Caco-2 (cell line): Measurements from ENCODE around the gene SCAPER. TPM values are rescaled to one million over a fixed set of nuclear protein-coding genes. Genes with fewer than 3 reads are reported as not detected.
A peak's percentile ranks its signal among the peaks of the same experiment; 100 is the strongest.

Source experiments
- BruUV-seq: library from RNA; stranded (reverse); fragments of 400-500 nt; replicated peaks from 2 replicates; lab custom pipeline; 2021; lab: Mats Ljungman, UMichigan
- CTCF ChIA-PET: fragments of 300-600 bp; sonication (Branson Sonifier 250); formaldehyde crosslinking; loops from one replicate; lab custom pipeline; 2022; ENCODE audit warnings: antibody characterized with exemption; lab: Charles Lee
- POLR2A ChIA-PET: fragments of 300-600 bp; sonication (Branson Sonifier 250); formaldehyde crosslinking; loops from one replicate; lab custom pipeline; 2022; ENCODE audit warnings: antibody characterized with exemption; lab: Charles Lee
- DNase-seq, 2 experiments: peaks; one replicate each; pipeline versions ENCODE4 v3.0.0 to v3.0.0-alpha.2; 2020 to 2022
- H3K27me3 ChIP-seq: replicated peaks from 2 replicates; pipeline ENCODE4 v1.6.0; 2011; ENCODE audit warnings: low read length; ENCODE audit not compliant: control insufficient read depth, insufficient read depth
- H3K36me3 ChIP-seq: 2 replicates; pipeline ENCODE4 v1.5.1; 2011; ENCODE audit warnings: low read length; ENCODE audit not compliant: control insufficient read depth, insufficient read depth
- H3K4me1 ChIP-seq: fragments of 250-450 bp; sonication (Bioruptor Pico); 2 replicates; pipeline ENCODE4 v1.5.1; 2020; ENCODE audit warnings: mild to moderate bottlenecking
- H3K4me3 ChIP-seq: 2 replicates; pipeline ENCODE4 v1.5.1; 2011; ENCODE audit warnings: low read depth, mild to moderate bottlenecking, control low read depth, low read length
- H3K9me3 ChIP-seq: fragments of 250-450 bp; sonication (Bioruptor Pico); 2 replicates; pipeline ENCODE4 v1.5.1; 2020; ENCODE audit warnings: mild to moderate bottlenecking, moderate library complexity
- H3K27ac Mint-ChIP-seq: one replicate; pipeline ENCODE4 v1.8.0; 2022; ENCODE audit warnings: mixed read lengths; ENCODE audit not compliant: unreplicated experiment
- H3K27me3 Mint-ChIP-seq: one replicate; pipeline ENCODE4 v1.8.0; 2022; ENCODE audit warnings: mixed read lengths; ENCODE audit not compliant: insufficient read depth, unreplicated experiment
- H3K36me3 Mint-ChIP-seq: one replicate; pipeline ENCODE4 v1.8.0; 2022; ENCODE audit warnings: mild to moderate bottlenecking, mixed read lengths; ENCODE audit not compliant: insufficient read depth, unreplicated experiment
- H3K4me1 Mint-ChIP-seq: one replicate; pipeline ENCODE4 v1.8.0; 2022; ENCODE audit warnings: low read depth, mixed read lengths; ENCODE audit not compliant: unreplicated experiment
- H3K4me3 Mint-ChIP-seq: one replicate; pipeline ENCODE4 v1.8.0; 2022; ENCODE audit warnings: mild to moderate bottlenecking, moderate library complexity, mixed read lengths; ENCODE audit not compliant: unreplicated experiment
- H3K9me3 Mint-ChIP-seq: one replicate; pipeline ENCODE4 v1.8.0; 2022; ENCODE audit warnings: mixed read lengths; ENCODE audit not compliant: unreplicated experiment
- CTCF ChIP-seq, 2 experiments: fragments of 200-600 bp in 1 of 2; IDR thresholded peaks; 1 replicate in 1 of 2; 2 replicates in 1 of 2; pipeline versions ENCODE4 v1.5.1 to v1.8.0; 2011 to 2022; ENCODE audit warnings: antibody characterized with exemption in 1 of 2, control low read depth in 1 of 2, inconsistent platforms in 1 of 2, low read depth in 1 of 2, low read length in 1 of 2, mild to moderate bottlenecking in 1 of 2, moderate library complexity in 1 of 2; ENCODE audit not compliant: insufficient read depth in 1 of 2, severe bottlenecking in 1 of 2, unreplicated experiment in 1 of 2
- intact Hi-C: fragments of 100-400 bp; cut with micrococcal nuclease; formaldehyde crosslinking; loops from one replicate; pipeline ENCODE4 v1.10.0; 2022; ENCODE audit not compliant: unreplicated experiment
- total RNA-seq: library from RNA; stranded (reverse); gene quantifications from 2 replicates; pipeline ENCODE4 v1.2.3, GENCODE V29; 2022

The SCAPER gene
- total RNA-seq, 1 experiment from 2014 or later = 24.6 TPM

- peak in 1 of 2 experiments; percentile 3 for DNase-seq
- no peak for TF ChIP-seq CTCF (IDR thresholded peaks at IDR 0.05; ENCODE audit: insufficient read depth in 1 of 2, low read depth in 1 of 2, low read length in 1 of 2, severe bottlenecking in 1 of 2, unreplicated experiment in 1 of 2)
- H3K9me3 ChIP-seq = no peaks in the 10 kb centered on the region
- BruUV-seq = no TSS peak
- H3K4me3 Mint-ChIP-seq = no peak overlapping the region
- H3K27ac Mint-ChIP-seq = no peak overlapping the region
- ChIA-PET POLR2A (no interaction called here), CTCF (no interaction called here)
- H3K27me3 Mint-ChIP-seq = no peaks in the 10 kb centered on the region
- H3K36me3 ChIP-seq = no peaks in the 10 kb centered on the region
- H3K4me1 ChIP-seq = peaks cover 12% of the 10 kb centered on the region
- H3K27me3 ChIP-seq = no peaks in the 10 kb centered on the region
- H3K36me3 Mint-ChIP-seq = peaks cover 6% of the 10 kb centered on the region
- intact Hi-C loops = no loop called here
- H3K4me3 ChIP-seq = no peak overlapping the region
- H3K9me3 Mint-ChIP-seq = no peaks in the 10 kb centered on the region
- peaks cover 29% of the 10 kb centered on the region for H3K4me1 Mint-ChIP-seq
Observed at GRCh38 chr15:76647612-76648011, 257.5 kb downstream of the SCAPER start.

- intact Hi-C loops = no loop called here
- CTCF ChIA-PET = no interaction called here
- no peak for TF ChIP-seq CTCF (IDR thresholded peaks at IDR 0.05; ENCODE audit: insufficient read depth in 1 of 2, low read depth in 1 of 2, low read length in 1 of 2, severe bottlenecking in 1 of 2, unreplicated experiment in 1 of 2)
- H3K9me3 Mint-ChIP-seq = no peaks in the 10 kb centered on the region
- POLR2A ChIA-PET = no interaction called here
- H3K27me3 ChIP-seq = no peaks in the 10 kb centered on the region
- H3K36me3 Mint-ChIP-seq = peaks cover 6% of the 10 kb centered on the region
- no peak for DNase-seq
- no peaks in the 10 kb centered on the region for H3K9me3 ChIP-seq
- no TSS peak for BruUV-seq
- peaks cover 29% of the 10 kb centered on the region for H3K4me1 Mint-ChIP-seq
- H3K4me3 ChIP-seq = no peak overlapping the region
- H3K4me3 Mint-ChIP-seq = no peak overlapping the region
- peaks cover 12% of the 10 kb centered on the region for H3K4me1 ChIP-seq
- H3K27me3 Mint-ChIP-seq = no peaks in the 10 kb centered on the region
- H3K27ac Mint-ChIP-seq = no peak overlapping the region
- H3K36me3 ChIP-seq = no peaks in the 10 kb centered on the region
Observed at GRCh38 chr15:76644646-76645045, 260.5 kb downstream of the SCAPER start.

- Mint-ChIP-seq H3K27ac (no peak overlapping the region), H3K27me3 (no peaks in the 10 kb centered on the region), H3K4me1 (peaks cover 16% of the 10 kb centered on the region), H3K9me3 (peaks cover 2% of the 10 kb centered on the region), H3K36me3 (peaks cover 6% of the 10 kb centered on the region), H3K4me3 (no peak overlapping the region)
- Histone ChIP-seq H3K36me3 (no peaks in the 10 kb centered on the region), H3K4me3 (no peak overlapping the region), H3K9me3 (no peaks in the 10 kb centered on the region), H3K27me3 (no peaks in the 10 kb centered on the region), H3K4me1 (peaks cover 9% of the 10 kb centered on the region)
- peak in 1 of 2 experiments; percentile 16 for TF ChIP-seq CTCF (IDR thresholded peaks at IDR 0.05; ENCODE audit: insufficient read depth in 1 of 2, low read depth in 1 of 2, low read length in 1 of 2, severe bottlenecking in 1 of 2, unreplicated experiment in 1 of 2)
- BruUV-seq = no TSS peak
- CTCF ChIA-PET = interaction anchor here (0.6 kb wide), 1 partner anchor 53 kb away, joined by 5 read pairs; no protein-coding TSS in a partner anchor
- intact Hi-C loops = no loop called here
- DNase-seq = no peak
- POLR2A ChIA-PET = no interaction called here
Observed at GRCh38 chr15:76642671-76643070, 262.5 kb downstream of the SCAPER start.
